Choroid plexus epithelial cell (primary cell): ENCODE measurements around the gene CAND2.

Source experiments
- DNase-seq: peaks from one replicate; pipeline ENCODE4 v3.0.0-alpha.2; 2010; ENCODE audit warnings: low read depth
- H3K4me3 ChIP-seq: 2 replicates; pipeline ENCODE4 v1.5.1; 2011; ENCODE audit warnings: low read depth, mild to moderate bottlenecking, control low read depth, low read length, moderate library complexity
- CTCF ChIP-seq: conservative IDR thresholded peaks from 2 replicates; pipeline ENCODE4 v1.5.1; 2011; ENCODE audit warnings: low read depth, mild to moderate bottlenecking, control low read depth, inconsistent platforms, low read length, moderate library complexity

Gene CAND2

GRCh38 chr3:12818273-12818672 is 21.8 kb downstream of the CAND2 start:
- no peak for TF ChIP-seq CTCF
- no peak overlapping the region for H3K4me3 ChIP-seq
- DNase-seq = no peak

GRCh38 chr3:12818773-12819172 is 22.3 kb downstream of the CAND2 start:
- no peak for TF ChIP-seq CTCF
- no peak overlapping the region for H3K4me3 ChIP-seq
- DNase-seq = no peak

GRCh38 chr3:12822725-12823373 is 26.4 kb downstream of the CAND2 start:
- peak; percentile 61 for TF ChIP-seq CTCF
- peak; percentile 75 for DNase-seq
- no peak overlapping the region for H3K4me3 ChIP-seq

GRCh38 chr3:12824299-12824698 is 27.8 kb downstream of the CAND2 start:
- DNase-seq = no peak
- no peak for TF ChIP-seq CTCF
- no peak overlapping the region for H3K4me3 ChIP-seq

- no peak overlapping the region for H3K4me3 ChIP-seq
- no peak for TF ChIP-seq CTCF
- no peak for DNase-seq
Observed at GRCh38 chr3:12825156-12825555, 28.7 kb downstream of the CAND2 start.

GRCh38 chr3:12828751-12829150 is 32.3 kb downstream of the CAND2 start:
- DNase-seq = no peak
- TF ChIP-seq CTCF = no peak
- no peak overlapping the region for H3K4me3 ChIP-seq

GRCh38 chr3:12829404-12829803 is 32.9 kb downstream of the CAND2 start:
- TF ChIP-seq CTCF = no peak

More at GRCh38 chr3:12829404-12829803, 32.9 kb downstream of the CAND2 start:
- no peak for DNase-seq
- no peak overlapping the region for H3K4me3 ChIP-seq
